Epithelial cell of proximal tubule (primary cell): ENCODE measurements around the gene SH3TC1. TPM values are rescaled to one million over a fixed set of nuclear protein-coding genes. Genes with fewer than 3 reads are reported as not detected.

Experiments used
- DNase-seq: peaks from one replicate; pipeline ENCODE4 v3.0.0-alpha.2; 2011; ENCODE audit warnings: low read depth
- H3K4me3 ChIP-seq: 2 replicates; pipeline ENCODE4 v1.5.1; 2011; ENCODE audit warnings: low read depth, mild to moderate bottlenecking, low read length
- total RNA-seq: library from RNA; depleted of rRNA; stranded (reverse); fragments of >200 nt; gene quantifications from 2 replicates; pipeline ENCODE4 v1.2.3, GENCODE V29; 2015
- TF ChIP-seq, protein P1 (sequence below): conservative IDR thresholded peaks from 2 replicates; pipeline ENCODE4 v1.5.1; 2012; ENCODE audit warnings: low read depth, mild to moderate bottlenecking, low read length

Gene SH3TC1
- total RNA-seq, 1 donor from 2014 or later, result 8.6 TPM

DNA sequence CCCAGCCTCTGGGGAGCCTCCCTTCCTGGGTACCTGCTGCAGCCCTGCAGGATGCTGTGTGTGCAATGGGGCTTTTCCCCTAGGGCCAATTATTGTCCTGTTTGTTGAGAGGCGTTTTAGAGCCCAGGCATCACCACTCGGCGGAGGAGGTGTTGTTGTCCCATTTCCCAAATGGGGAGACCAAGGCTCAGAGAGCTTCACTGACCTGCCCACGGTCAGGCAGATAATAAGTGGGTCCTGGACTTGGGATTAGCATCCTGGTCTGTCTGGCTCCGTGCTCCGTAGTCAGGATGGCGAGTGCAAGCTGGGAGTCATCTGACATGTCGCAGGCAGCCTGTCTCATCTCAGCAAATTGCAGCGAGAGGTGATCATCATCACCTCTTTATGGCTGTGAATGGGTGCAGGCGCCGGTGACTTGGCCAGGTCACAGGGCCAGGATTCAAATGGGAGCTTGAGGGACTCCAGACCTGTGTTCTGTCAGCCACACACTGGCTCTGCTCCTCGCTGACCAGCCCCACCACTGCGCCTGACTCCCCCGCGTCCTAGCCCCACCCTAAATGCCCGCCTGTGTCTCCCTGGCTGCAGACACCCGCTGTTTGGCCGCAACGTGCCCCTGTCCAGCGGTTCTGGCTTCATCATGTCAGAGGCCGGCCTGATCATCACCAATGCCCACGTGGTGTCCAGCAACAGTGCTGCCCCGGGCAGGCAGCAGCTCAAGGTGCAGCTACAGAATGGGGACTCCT, 87.1 kb downstream of the SH3TC1 start:
- H3K4me3 ChIP-seq, result no peak overlapping the region
- no peak for DNase-seq
- TF ChIP-seq, protein P1, sequence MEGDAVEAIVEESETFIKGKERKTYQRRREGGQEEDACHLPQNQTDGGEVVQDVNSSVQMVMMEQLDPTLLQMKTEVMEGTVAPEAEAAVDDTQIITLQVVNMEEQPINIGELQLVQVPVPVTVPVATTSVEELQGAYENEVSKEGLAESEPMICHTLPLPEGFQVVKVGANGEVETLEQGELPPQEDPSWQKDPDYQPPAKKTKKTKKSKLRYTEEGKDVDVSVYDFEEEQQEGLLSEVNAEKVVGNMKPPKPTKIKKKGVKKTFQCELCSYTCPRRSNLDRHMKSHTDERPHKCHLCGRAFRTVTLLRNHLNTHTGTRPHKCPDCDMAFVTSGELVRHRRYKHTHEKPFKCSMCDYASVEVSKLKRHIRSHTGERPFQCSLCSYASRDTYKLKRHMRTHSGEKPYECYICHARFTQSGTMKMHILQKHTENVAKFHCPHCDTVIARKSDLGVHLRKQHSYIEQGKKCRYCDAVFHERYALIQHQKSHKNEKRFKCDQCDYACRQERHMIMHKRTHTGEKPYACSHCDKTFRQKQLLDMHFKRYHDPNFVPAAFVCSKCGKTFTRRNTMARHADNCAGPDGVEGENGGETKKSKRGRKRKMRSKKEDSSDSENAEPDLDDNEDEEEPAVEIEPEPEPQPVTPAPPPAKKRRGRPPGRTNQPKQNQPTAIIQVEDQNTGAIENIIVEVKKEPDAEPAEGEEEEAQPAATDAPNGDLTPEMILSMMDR, result no peak

DNA sequence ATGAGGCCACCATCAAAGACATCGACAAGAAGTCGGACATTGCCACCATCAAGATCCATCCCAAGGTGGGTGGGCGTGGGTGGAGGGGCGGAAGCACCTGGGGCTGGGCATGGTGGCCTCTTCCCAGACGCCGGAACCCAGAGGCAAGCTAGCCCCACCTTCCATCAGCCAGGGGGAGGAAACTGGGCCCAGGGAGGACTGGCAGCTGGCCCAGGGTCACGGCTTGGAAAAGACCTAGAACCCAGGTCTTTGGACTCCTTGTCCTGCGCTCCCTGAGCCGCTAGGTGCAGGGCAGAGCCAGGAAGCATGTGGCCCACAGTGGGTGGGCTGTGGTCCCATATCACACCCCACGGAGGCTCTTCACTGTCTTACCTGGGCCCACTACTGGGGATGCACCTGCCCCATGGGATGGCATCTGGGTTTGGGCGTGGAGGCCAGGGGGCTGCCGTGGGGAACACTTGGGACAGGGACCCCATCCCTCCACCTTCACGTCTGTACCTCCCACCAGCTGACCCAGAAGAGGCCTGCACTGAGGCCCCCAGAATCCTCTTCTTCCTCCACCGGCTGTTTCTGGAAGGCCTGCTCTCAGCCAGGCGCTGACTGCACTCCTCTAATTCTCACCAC, 87.7 kb downstream of the SH3TC1 start:
- no peak overlapping the region for H3K4me3 ChIP-seq
- no peak for DNase-seq
- TF ChIP-seq, protein P1, result no peak

DNA sequence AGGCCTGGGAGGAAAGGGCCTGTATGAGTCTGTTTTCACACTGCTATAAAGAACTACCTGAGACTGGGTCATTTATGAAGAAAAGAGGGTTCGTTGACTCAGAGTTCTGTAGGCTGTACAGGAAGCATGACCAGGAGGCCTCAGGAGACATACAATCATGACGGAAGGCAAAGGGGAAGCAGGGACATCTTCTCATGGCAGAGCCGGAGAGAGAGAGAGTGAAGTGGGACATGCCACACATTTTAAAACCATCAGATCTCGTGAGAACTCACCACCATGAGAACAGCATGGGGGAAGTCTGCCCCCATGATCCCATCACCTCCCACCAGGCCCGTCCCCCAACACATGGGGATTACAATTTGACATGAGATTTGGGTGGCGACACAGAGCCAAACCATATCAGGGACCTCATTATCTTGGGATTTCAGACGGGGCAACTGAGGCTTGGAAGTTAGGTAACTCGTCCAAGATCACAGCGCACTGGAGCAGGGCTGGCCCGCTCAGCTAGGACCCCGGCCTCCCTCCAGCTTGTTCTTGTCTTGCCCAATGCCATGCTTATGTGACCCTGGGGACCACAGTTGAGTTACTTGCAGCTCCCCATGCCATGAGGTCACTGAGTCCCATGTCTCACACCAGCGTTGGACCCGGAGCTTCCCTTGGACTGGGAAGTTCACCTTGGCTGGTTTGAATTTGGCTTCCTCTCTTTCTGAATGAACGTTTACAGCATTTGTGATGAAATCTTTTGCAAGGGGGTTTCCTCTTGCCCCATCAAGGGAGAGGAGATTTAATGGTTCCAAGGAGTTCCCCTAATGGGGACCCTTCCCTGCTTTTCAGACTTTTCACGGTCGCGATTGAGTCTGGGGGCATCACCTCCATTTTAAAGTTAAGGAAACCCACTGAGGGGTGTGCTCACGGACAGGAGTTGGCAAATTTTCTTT, 88.5 kb downstream of the SH3TC1 start:
- no peak overlapping the region for H3K4me3 ChIP-seq
- no peak for DNase-seq
- TF ChIP-seq, protein P1, result no peak

DNA sequence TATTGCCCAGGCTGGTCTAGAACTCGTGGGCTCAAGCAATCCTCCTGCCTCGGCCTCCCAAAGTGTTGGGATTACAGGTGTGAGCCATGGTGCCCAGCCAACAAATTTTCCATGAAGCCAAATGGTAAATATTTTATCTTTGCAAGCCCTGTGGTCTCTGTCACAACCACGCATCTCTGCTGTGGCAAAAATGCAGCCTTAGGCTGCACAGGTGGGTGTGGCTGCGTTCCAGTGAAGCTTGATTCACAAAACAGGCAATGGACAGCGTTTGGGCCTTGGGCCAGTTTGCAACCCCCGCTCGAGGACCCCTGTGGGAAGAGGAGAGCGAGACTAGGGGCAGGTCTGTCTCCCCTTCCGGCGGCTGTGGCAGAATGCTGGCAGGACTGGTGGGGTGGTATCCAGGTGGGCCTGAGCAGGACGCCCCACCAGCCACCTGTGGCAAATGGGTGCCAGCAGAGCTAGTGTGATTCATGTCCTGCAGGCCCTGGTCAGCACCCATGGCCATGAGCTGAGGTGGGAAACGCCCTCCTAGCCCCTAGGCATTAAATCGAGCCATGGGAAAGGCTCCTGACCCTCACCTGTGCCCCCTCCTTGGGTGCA, 90.2 kb downstream of the SH3TC1 start:
- TF ChIP-seq, protein P1, result no peak

DNA sequence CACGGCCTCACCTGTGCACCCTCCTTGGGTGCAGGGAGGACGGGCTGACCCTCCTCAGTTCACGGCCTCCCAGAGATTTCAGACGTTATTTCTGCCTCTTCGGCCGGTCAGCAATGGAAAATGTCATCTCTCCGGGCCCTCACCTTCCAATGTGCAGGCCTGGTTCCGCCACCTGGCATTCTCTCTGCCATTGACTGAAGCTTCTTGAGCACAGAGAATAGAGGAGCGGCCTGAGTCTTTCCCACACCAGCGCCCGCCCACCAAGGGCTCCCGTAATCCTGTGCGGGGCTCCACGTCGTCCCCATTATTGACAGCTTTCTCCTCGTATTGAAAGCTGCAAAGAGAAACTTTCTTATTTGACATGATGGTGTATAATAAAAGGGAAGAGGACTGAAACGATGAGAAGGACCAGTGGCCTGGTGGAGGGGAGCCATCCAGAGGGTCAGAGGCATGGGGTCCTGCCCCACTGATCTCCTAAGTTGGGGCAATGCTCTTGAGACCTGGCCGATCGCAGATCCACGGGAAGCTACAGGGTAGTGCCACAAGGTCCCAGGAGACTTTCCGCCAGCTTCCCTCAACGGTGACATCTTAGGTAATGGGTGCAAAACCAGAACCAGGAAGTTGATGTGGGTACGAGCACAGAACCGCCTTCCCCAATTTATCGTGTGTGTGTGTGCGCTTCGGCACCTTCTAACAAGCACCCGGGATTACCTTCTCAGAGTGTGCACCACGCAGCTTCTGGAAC, 91.0 kb downstream of the SH3TC1 start:
- TF ChIP-seq, protein P1, result no peak
- no peak for DNase-seq
- no peak overlapping the region for H3K4me3 ChIP-seq

More for the DNA sequence above, 90.2 kb downstream of the SH3TC1 start:
- no peak for DNase-seq
- no peak overlapping the region for H3K4me3 ChIP-seq

DNA sequence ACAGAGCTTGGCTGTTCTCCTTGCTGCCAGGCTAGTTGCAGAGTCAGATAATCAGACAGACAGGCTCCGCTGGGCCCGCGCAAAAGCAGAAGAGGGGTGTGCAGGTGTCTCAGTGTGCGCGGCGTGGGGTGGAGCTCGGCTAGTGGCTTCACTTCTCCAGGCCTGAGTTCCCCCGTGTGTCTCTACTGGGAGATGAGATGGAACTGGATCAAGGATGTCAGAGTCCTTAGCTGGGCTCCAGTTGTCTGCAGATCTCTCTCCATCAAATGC, 91.5 kb downstream of the SH3TC1 start:
- H3K4me3 ChIP-seq, result no peak overlapping the region
- DNase-seq, result no peak
- TF ChIP-seq, protein P1, result no peak
